GM18858 (cell line): Measurements from ENCODE around the gene BGLAP.

Source experiments
- ATAC-seq: cut with Tn5 transposase; IDR thresholded peaks from one replicate; pipeline ENCODE4 v1.9.1; 2021; ENCODE audit not compliant: unreplicated experiment

The BGLAP gene

GRCh38 chr1:156226116-156226538, 15.9 kb upstream of the BGLAP start:
- peak; percentile 55 for ATAC-seq

GRCh38 chr1:156226782-156227181, 15.2 kb upstream of the BGLAP start:
- no peak for ATAC-seq

- no peak for ATAC-seq
These were observed 13.5 kb upstream of the BGLAP start for GRCh38 chr1:156228501-156228900.

- no peak for ATAC-seq
These were observed 12.0 kb upstream of the BGLAP start for GRCh38 chr1:156229809-156230472.

- no peak for ATAC-seq
These were observed 11.5 kb upstream of the BGLAP start for GRCh38 chr1:156230473-156230837.

DNA sequence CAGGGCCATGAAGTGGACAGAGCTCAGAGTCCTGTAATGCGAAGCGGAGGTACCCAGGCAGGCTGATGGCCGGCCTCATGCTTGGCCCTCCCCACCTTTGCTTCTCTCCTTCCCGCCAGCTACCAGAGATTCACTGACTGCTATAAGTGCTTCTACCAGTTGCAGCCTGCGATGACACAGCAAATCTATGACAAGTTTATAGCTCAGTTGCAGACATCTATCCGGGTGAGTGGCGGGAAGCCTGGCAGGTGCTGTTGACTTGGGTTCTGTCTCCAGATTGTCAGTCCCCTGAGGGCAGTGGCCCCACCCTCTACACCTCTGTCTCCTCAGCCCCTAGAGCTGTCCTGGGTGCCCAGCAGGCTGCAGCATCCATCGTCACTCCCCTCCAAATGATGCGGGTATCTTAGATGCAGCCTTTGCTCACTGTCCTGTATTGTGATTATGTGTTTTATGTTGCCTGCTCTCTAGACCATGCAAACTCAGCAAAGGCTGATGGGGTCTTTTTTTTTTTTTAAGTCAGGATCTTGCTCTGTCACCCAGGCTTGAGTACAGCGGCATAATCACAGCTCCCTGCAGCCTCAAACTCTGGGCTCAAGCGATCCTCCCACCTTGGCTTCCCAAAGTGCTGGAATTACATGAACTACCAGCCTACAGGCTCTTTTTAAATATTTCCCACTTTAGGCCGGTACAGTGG, 9.6 kb upstream of the BGLAP start:
- ATAC-seq: no peak

GRCh38 chr1:156233426-156234127, 8.4 kb upstream of the BGLAP start:
- no peak for ATAC-seq

DNA sequence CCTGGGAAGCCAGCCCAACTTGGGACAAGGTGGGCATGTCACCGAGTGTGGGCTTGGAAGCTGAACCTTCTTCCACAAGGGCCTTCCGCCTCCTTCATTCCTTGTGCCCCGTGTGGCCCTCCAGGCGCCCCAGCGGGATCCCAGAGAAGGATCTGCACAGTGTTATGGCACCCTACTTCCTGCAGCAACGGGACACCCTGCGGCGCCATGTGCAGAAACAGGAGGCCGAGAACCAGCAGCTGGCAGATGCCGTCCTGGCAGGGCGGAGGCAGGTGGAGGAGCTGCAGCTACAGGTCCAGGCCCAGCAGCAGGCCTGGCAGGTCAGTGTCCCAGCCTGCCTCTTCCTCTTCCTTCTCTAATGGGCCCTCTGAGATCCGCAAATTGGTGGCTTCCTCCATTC, 5.8 kb upstream of the BGLAP start:
- ATAC-seq: no peak

- ATAC-seq: no peak
These were observed 3.7 kb upstream of the BGLAP start for GRCh38 chr1:156238248-156238647.

GRCh38 chr1:156241311-156241811, 623 bp upstream of the BGLAP start:
- ATAC-seq: no peak

DNA sequence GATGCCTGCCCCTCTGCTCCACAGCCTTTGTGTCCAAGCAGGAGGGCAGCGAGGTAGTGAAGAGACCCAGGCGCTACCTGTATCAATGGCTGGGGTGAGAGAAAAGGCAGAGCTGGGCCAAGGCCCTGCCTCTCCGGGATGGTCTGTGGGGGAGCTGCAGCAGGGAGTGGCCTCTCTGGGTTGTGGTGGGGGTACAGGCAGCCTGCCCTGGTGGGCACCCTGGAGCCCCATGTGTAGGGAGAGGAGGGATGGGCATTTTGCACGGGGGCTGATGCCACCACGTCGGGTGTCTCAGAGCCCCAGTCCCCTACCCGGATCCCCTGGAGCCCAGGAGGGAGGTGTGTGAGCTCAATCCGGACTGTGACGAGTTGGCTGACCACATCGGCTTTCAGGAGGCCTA, 754 bp downstream of the BGLAP start:
- no peak for ATAC-seq

DNA sequence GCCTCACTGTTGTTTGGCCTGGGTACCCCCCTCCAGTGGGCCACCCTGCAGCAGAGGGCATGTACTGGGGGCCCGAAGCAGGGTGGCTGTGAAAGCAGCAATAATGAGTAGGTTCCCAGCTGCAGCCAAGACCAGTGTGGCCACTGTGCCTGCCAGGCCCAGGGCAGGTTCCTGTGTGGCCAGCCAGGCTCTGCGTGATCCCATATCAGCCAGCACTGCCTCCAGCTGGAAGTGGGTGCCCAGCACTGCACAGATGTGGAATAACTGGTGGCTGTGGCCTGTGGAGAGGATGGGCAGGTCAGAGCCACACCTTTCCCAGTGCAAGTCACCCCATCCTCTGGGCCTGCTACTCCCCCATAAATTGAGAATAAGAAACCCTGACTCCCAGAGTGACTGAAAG, 2.1 kb downstream of the BGLAP start:
- ATAC-seq: no peak

DNA sequence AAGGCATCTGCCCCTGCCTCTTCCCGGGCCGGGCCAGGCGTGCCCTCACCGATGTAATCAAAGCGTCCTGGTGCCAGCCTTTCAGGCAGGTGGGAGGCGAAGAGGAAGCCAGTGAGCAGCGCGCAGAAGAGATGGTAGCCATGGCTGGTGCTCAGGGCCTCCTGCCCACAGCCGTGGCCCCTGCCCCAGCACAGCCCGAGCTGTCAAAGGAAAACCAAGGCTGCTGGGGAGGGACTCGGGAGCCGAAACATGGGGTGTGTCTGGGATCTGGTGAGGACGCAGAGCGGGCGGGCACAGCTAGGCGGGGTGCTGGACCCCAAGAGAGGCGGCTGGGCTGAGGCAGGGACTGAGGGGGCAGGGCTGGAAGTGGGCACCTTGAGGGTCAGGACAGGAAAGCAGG, 2.7 kb downstream of the BGLAP start:
- no peak for ATAC-seq

DNA sequence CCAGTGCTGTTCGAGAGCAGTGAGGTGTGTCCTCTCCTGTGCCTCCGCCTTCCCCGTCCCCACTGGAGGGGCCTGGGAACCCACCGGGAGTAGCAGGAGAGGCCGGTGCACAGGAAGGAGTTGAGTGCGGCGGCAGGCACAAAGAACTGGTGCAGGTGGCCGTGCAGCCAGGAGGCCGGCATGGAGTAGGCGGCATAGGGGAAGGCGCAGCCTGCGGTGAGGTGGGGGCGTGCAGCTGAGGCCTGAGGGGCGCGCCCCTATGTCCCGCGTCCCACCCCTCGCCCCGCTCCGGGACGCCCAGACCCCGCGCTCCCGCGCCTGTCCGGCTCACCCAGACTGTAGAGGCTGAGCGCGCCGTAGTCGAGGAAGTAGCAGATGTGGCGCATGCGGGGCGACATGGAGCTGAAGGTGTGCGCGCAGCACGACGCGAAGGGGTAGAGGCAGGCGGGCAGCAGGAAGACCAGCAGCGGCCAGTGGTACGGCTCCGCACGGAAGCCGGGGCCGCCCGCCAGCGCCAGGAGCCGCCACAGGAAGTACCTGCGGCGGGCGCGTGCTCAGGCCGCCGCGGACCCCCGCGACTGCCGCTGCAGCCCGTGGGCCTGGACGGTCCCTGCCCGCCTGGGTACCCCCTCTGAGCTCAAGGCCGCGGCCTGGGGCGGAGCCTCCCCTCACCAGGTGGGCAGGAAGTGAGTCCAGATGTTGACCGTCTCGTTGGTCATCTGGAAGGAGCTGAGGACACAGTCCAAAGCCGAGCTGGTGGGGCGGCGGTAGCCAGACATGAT, 3.7 kb downstream of the BGLAP start:
- no peak for ATAC-seq

- ATAC-seq: no peak
These were observed 4.3 kb downstream of the BGLAP start for GRCh38 chr1:156246241-156246780.

GRCh38 chr1:156246781-156247459, 4.9 kb downstream of the BGLAP start:
- no peak for ATAC-seq

- no peak for ATAC-seq
These were observed 5.7 kb downstream of the BGLAP start, which contains the start of gene PAQR6 for GRCh38 chr1:156247460-156248322. PAQR6 (minus strand) TSS chr1:156248056; CDS start chr1:156246731, 1,325 bp downstream.

GRCh38 chr1:156248323-156248683, 6.3 kb downstream of the BGLAP start:
- no peak for ATAC-seq

GRCh38 chr1:156249593-156249992, 7.6 kb downstream of the BGLAP start:
- ATAC-seq: no peak
